Right kidney (tissue), 9 donors: ENCODE results near the gene ZSWIM4.
A peak's percentile ranks its signal among the peaks of the same experiment; 100 is the strongest.
"Not testable (repeated sequence)": the region's sequence is repeated elsewhere in the genome, so short reads cannot be mapped to it uniquely, and the experiment has no call there.

Source experiments
- DNase-seq: peaks from one replicate; pipeline ENCODE4 v3.0.0-alpha.2; 2016
- long read RNA-seq, 8 donors: transcript quantifications; one replicate each; lab custom pipeline, GENCODE V29; 2026

ZSWIM4 gene
- long read RNA-seq, donor 1, result 0 reads
- long read RNA-seq, donor 2, result 0 reads
- long read RNA-seq, donor 3, result 0 reads
- long read RNA-seq, donor 4, result 0 reads
- long read RNA-seq, donor 5, partial matches to known transcripts, result 0 of 1 reads
- long read RNA-seq, donor 5, other reads (novel, unspliced or antisense), result 0 of 1 reads
- long read RNA-seq, donor 6, result 0 reads
- long read RNA-seq, donor 7, result 0 reads
- long read RNA-seq, donor 8, full-length matches to known transcripts, result 1 of 1 reads
- long read RNA-seq, donor 8, partial matches to known transcripts, result 0 of 1 reads
- long read RNA-seq, donor 8, other reads (novel, unspliced or antisense), result 0 of 1 reads

DNA sequence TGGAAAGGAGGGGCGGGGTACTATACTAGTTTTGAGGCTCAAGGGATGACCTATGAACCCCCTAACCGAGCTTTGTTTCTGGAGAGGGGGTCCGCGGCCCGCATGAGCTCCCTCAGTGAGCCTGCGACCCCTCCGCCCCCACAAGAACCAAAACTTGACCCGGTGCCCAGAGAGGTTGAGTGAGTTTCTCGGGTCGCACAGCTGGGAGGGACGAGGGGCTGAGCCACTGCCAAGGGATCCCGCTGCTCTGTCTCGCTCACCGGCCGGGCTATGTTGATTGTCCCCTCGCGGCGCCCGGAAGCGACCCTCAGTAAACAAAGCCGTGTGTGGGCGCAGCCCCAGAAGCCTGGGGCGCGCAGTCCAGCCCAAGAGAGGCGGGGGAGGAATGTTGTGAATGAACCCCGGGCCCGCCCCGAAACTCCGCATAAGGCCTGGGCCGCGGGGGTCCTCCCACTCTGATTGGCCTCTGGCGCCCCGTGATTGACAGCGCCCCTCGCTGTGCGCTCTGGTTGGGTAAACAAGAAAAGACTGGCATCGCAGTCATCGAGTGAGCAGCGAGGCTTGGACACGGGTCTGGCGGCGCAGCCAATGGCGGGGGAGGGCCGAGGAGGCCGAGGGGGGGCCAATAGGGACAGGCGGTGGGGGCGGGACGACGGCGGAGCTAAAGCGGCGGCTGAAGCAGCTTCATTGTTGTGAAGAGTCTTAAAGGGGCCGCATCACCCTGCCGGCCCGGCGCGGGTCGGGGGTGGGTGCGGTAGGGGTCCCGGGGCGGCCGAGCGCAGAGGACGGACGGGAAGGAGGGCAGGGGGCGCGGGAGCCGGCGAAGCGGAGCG lies at the start of gene ZSWIM4:
Gene ZSWIM4 (plus strand): TSS at position 687 of the 833 bp plus-strand sequence. CDS start 206 bp downstream, outside the sequence.
- DNase-seq, result peak; percentile 89

DNA sequence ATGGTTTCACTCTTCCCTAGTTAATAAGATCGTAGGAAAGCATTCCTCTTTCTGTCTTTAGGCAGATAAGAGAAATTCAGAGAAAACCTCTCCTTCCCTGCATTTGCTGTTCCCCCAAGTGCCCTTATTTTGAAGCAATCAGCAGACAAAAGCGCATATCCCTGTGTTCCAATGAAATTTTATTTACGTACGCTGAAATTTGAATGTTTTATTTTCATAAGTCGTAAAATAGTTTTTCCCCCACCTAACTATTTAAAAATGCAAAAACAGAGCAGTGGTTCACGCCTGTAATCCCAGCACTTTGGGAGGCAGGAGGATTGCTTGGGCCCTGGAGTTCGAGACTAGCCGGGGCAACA lies 48.2 kb upstream of the ZSWIM4 start:
- DNase-seq, result no peak

DNA sequence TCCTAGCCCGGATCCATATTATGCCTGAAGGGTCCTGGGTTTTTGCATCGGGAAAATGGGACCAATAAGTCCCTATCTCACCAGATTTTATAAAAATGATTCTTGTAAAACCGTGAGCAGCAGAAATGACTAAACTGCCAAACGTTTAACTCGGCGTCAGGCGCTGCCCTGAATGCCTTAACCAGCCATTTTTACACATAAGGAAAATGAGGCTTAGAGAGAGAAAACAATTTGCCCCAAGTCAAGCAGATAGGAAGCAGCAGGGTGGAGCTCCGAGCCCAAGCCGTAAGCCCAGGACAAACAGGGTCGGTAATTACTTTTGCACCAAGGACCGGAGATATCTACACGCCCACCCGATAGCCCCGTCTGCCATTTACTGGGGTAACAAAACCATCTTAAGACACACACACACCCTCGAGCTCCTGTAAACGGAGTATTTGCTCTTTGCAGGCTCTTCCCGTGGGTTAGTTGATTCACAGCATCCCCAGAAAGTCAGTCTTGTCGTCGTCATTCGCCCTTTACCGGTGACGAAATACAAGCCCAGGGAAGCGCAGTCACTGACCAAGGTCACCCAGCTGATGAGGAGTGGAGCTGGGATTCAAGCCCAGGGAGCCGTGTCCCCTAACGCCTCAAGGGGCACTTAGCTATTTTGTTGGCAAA lies 46.9 kb upstream of the ZSWIM4 start:
- no peak for DNase-seq

DNA sequence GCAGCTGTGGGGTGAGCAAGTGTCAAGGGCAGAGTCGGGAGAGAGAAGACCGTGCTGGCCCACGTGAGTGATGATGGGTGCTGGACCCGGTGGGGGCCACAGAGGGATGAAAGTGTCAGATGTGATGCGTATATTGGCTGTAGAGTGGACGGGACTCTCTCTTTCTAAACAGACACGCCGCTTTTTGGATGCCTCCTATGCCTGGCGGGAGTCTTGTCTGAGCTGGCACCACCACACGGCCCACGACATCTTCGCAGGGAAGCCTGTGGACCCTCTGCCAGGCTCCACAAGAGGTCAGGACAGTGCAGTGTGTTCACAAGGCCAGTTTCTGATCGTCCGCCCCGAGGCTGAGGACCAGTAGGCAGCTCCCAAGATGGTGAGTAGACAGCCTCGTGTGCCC lies 43.8 kb upstream of the ZSWIM4 start:
- no peak for DNase-seq

DNA sequence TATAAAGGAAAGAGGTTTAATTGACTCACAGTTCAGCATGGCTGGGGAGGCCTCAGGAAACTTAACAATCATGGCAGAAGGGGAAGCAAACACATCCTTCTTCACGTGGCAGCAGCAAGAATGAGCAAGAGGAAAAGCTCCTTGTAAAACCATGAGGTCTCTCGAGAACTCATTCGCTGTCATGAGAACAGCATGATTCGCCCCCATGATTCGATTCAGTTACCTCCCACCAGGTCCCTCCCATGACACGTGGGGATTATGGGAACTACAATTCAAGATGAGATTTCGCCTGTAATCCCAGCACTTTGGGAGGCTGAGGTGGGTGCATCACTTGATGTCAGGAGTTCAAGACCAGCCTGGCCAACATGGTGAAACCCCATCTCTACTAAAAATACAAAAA lies 41.6 kb upstream of the ZSWIM4 start:
- not testable (repeated sequence) for DNase-seq

DNA sequence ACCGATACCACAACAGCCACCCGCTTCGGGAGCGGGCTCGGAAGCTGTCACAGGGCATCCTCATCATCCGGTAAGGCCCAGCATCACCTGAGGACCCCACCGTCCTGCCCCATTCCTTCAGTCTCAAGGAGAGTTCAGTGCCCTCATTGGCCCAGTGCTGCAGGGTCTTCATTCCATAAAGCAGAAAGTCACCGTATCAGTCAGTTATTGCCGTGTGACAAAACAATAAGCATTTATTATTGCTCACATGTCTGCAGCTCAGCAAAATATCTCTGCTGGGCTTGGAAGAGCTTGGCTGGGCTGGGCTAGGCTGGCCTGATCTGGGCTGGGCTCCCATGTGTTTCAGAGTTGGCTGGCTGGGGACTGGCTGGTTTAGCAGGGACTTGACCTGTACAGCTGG lies 39.0 kb upstream of the ZSWIM4 start:
- no peak for DNase-seq

DNA sequence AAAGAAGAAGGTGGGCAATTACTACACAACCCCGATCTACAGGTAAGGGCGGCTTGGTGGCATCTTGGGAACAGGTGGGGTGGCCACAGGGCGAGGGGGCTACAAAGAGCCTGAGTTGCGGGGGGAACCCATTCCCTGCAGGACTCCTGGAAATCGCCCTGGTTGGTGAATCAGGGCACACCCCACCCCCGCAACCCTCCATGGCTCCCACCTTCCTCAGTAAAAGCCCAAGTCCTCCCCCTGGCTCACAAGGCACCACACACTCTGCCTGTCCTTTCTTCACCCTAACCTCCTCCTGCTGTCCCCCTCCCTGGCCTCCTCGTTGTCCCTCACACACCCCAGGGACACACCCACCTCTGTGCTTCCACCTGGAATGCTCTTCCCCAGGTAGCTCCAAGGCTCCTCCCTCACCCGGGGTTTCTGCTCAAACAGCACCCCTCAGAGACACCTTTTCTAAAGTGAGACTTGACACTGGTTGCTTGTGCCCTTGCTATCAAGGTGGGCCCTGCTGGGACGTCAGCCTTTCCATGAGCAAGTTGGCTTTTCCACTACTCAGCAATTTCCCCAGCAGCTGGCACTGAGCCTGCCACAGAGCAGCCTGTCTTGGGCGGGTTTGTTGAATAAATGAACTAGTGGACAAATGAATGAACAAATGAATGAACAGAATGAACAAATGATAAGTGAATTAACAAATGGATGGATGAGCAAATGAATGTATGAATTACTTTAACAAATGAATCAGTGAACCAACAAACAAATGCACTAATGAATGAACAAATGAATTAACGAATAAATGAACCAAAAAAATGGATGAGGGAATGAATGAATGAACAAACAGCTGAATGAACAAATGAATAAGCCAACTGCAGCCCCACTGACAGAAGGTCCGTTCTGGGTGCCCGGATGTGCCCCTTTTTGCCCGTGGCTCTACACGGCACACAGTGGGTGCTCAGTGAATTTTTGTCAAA lies 37.2 kb upstream of the ZSWIM4 start:
- DNase-seq, result no peak

DNA sequence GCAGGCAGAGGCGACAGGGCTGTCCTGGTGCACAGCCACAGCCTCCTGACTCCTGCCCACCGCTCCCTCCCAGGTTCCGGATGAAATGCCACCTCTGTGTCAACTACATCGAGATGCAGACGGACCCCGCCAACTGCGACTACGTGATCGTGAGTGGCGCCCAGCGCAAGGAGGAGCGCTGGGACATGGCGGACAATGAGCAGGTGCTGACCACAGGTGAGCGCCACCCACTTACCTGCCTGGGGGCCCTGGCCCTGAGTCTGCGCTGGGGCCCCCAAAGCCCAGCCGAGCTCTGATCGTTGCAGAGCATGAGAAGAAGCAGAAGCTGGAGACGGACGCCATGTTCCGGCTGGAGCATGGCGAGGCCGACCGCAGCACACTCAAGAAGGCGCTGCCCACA lies 36.4 kb upstream of the ZSWIM4 start:
- no peak for DNase-seq

DNA sequence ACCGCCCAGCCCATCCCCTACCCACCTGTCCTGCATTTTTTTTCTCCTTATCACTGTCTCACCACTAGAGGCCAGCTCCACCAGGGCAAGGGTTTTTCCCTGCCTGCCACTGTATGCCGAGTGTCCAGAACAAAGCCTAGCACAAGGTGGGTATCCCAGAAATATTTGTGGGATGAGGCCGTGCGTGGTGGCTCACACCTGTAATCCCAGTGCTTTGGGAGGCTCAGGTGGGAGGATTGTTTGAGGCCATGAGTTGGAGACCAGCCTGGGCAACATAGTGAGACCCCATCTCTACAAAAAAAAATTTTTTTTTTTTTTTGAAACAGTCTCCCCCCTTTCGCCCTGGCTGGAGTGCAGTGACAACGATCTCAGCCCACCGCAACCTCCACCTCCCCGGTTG lies 33.8 kb upstream of the ZSWIM4 start:
- no peak for DNase-seq

DNA sequence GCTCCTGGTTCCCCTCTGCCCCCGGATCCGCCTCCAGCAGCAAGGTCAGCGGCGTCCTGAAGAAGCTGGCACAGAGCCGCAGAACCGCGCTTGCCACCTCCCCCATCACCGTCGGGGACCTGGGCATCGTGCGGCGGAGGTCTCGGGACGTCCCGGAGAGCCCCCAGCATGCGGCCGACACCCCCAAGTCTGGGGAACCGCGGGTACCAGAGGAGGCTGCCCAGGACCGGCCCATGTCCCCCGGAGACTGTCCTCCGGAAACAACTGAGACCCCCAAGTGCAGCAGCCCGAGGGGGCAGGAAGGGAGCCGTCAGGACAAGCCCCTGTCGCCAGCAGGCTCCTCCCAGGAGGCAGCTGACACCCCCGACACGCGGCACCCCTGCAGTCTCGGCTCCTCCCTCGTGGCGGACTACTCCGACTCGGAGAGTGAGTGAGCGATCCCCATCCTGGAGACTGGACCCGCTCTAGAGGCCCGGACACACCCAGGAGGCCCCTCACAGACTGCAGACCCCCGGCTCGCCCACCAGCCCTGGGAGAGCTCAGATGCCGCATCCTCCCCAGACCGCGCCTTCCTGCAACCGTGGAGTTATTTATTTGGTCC lies 32.5 kb upstream of the ZSWIM4 start:
- no peak for DNase-seq

DNA sequence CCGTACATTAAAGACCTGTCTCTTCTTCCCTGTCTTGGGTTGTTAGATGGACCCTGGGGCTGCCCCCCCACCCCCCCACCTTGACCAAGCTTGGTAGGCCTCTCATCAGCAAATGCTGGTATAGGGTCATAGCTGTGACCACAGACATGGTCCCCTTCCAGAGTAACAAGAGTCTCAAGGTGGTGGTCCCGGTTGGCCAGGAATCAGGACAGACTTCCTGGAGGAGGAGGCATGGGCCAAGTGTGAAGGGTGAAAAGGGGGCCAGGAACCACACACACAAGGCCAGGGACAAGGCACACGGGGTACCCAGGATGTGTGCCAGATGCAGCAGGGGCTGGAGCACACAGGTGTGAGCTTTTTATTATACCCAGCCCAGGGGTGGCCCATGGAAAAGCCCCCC lies 32.0 kb upstream of the ZSWIM4 start:
- DNase-seq, result no peak

DNA sequence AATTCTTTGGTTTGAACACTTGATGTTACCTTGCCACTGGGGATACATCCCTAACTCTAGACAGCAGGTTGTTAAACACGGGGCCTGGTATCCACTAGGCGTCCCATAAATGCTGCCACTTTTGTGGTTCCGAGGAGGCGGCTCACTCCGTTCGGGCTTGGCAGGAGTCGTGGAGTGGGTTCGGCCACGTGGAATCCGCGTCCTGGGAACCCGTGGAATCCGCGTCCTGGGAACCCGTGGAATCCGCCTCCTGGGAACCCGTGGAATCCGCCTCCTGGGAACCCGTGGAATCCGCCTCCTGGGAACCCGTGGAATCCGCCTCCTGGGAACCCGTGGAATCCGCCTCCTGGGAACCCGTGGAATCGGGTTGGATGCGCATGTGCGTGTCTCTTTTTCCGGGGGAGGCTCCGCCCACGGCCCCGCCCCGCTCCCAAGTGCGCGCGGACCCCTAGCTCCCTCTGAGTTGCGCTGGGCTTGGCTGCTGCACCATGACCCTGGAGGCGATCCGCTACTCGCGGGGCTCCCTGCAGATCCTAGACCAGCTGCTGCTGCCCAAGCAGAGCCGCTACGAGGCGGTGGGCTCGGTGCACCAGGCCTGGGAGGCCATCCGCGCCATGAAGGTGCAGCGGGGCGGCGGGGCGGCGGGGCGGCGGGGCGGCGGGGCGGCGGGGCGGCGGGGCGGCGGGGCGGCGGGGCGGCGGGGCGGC lies 31.0 kb upstream of the ZSWIM4 start, which contains the start of gene MRI1:
Gene MRI1 (plus strand): TSS at position 422 of the 707 bp plus-strand sequence. CDS start 67 bp downstream, at position 489.
- DNase-seq, result peak; percentile 70

DNA sequence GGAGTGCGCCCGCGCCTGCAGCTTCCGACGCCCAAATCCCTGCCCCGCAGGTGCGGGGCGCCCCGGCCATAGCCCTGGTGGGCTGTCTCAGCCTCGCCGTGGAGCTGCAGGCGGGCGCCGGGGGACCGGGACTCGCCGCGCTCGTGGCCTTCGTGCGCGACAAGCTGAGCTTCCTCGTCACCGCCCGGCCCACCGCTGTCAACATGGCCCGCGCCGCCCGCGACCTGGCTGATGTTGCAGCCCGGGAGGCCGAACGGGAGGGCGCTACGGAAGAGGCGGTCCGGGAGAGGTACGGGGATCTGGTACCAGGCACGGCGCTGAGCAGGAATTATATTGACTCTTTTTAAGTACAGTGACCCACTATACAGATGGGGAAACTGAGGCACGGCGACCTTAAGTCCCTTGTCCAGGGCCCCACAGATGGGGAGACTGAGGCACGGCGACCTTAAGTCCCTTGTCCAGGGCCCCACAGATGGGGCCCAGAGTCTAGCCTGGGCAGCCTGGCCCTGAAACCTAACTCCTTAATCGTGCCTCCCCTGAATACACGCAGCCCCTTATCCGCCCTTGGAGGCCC lies 30.3 kb upstream of the ZSWIM4 start:
- peak; percentile 57 for DNase-seq

DNA sequence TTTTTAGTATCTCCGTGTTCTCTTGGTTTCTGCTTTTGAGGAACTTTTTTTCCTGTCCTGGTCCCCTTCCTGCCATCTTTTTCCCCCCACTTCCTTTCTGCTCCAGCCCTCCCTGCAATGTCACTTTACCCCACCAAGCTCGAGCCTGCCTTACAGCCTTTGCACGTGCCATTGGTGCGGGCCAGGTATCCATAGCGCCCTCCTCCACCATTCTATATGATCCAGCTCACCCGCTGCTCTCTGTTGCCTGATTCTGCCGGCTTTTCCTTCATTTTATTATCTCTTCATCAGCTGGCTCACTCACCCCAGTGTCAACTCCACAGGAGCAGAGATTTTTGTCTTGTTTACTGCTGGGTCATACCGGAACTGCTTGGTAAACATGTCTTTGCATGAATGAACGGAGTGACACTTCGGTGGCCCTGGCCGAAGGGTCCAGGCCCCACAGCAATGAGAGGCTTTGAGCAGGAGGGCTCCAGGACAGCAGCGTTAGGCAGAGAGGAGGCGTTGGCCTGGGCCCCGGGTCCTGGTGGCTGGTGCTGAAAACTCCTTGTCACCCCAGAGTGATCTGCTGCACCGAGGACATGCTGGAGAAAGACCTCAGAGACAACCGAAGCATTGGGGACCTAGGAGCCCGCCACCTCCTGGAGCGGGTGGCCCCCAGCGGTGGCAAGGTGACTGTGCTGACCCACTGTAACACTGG lies 29.7 kb upstream of the ZSWIM4 start:
- DNase-seq, result no peak

DNA sequence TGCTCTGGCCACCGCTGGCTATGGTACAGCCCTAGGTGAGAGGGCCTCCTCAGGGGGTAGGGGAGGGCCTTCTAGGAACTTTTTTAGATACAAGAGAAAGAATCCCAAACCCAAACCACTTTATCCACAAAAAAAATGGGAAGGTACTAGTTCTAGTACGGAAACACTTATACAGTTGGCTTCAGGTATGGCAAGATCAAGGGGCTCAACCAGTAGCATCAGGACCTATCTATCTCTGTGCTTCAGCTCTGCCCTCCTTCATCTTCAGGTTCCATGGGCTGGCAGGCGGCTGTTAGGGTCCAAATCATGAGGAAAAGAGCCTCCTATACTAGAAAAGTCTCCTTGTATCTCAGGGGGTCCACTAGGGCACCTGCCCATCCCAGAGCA lies 29.2 kb upstream of the ZSWIM4 start:
- DNase-seq, result no peak

DNA sequence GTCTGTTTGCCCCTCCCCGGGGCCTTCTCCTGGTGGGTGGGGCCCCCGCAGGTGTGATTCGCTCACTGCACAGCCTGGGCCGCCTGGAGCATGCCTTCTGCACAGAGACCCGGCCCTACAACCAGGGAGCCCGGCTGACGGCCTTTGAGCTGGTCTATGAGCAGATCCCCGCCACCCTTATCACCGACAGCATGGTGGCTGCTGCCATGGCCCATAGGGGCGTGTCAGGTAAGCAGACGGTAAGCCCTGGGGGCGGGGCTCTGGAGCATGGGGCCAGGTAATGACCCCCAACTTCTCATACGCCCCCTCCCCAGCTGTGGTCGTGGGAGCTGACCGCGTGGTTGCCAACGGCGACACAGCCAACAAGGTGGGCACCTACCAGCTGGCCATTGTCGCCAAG lies 26.7 kb upstream of the ZSWIM4 start:
- DNase-seq, result no peak

DNA sequence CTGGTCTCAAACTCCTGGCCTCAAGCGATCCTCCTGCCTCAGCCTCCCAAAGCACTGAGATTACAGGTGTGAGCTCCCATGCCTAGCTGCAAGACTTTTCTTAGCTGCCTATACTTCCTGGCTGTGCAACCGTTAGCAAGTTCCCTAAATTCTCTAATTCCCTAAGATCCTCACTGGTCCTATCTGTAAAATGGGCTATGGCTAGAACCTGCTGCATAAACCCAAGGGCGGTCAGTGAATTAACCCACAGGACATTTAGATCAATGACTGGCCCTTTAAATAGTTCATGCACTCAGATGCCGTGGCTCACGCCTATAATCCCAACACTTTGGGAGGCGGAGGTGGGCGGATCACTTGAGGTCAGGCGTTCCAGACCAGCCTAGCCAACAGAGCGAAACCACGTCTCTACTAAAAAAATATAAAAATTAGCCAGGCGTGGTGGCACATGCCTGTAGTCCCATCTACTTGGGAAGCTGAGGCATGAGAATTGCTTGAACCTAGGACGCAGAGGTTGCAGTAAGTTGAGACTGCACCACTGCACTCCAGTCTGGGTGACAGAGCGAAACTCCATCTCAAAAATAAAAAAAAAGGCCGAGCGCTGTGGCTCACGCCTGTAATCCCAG lies 25.1 kb upstream of the ZSWIM4 start:
- no peak for DNase-seq

DNA sequence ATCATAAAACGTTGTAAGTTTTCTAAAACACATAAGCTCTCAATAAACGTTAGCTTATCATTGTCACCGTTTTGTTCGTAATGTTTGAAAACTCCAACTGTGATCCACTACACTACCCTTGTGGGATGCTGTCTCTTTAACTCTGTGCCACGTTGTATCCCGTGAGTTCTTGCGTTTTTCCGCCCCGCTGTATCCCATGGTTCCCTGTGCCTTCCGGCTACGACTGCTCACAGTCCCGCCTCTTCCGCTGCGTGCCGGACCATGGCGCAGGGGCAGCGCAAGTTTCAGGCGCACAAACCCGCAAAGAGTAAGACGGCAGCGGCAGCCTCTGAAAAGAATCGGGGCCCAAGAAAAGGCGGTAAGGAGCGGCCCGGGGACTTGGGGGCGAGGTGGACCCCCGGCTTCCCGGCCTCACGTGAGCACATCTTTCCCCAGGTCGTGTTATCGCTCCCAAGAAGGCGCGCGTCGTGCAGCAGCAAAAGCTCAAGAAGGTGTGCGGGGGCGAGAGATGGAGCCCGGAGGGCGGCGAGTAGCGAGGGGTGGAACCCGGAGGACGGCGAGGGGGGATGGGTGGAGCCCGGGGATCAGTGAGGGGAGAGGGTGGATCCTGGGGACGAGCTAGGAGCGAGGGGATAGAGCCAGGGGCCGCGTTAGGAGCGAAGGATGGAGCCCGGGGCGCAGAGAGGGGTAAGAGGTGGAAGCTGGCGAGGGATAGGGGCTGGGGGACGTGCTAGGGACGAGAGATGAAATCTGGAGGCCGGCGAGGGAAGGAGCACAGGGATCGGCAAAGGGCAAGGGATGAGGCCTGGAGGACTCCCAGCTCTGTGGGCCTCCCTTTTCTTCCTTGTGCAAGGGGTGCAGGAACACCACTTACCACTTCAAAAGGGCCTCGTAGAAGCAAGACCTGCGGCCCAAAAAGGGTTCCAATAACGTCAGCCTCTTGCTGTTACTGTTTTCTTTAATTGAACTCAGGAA lies 20.7 kb upstream of the ZSWIM4 start, which contains the start of gene C19orf53:
Gene C19orf53 (plus strand): TSS at position 240 of the 975 bp plus-strand sequence. CDS start 22 bp downstream, at position 262.
- peak; percentile 91 for DNase-seq
